SK-N-SH treated with all-trans-retinoic acid at 6 μM for 48 hours (cell line): ENCODE data around the gene LAPTM5.

ENCODE experiments used
- ESRRG ChIP-seq: fragments of 250-450 bp; sonication (Bioruptor Pico); IDR thresholded peaks from 2 replicates; pipeline ENCODE4 v1.6.1; 2021; ENCODE audit warnings: mild to moderate bottlenecking
- ISL1 ChIP-seq: fragments of 250-450 bp; sonication (Bioruptor Pico); IDR thresholded peaks from 2 replicates; pipeline ENCODE4 v2.1.2; 2022; ENCODE audit warnings: mild to moderate bottlenecking, moderate library complexity
- PPARA ChIP-seq: fragments of 250-450 bp; sonication (Bioruptor Pico); IDR thresholded peaks from 2 replicates; pipeline ENCODE4 v1.5.0; 2020; ENCODE audit warnings: mild to moderate bottlenecking, borderline replicate concordance
- RARB ChIP-seq: fragments of 250-450 bp; sonication (Bioruptor Pico); IDR thresholded peaks from 2 replicates; pipeline ENCODE4 v1.8.0; 2021; ENCODE audit warnings: mild to moderate bottlenecking, moderate library complexity
- TCF4 ChIP-seq: fragments of 250-450 bp; sonication (Bioruptor Pico); IDR thresholded peaks from 2 replicates; pipeline ENCODE4 v1.8.0; 2021; ENCODE audit warnings: mild to moderate bottlenecking, moderate library complexity, borderline replicate concordance
- TOX ChIP-seq: fragments of 250-450 bp; sonication (Bioruptor Pico); IDR thresholded peaks from 2 replicates; pipeline ENCODE4 v1.8.0; 2021; ENCODE audit warnings: mild to moderate bottlenecking, moderate library complexity, borderline replicate concordance
- ZC3H10 ChIP-seq: fragments of 250-450 bp; sonication (Bioruptor Pico); IDR thresholded peaks from 2 replicates; pipeline ENCODE4 v1.5.1; 2021; ENCODE audit warnings: mild to moderate bottlenecking, moderate library complexity
- ZFP3 ChIP-seq: fragments of 250-450 bp; sonication (Bioruptor Pico); IDR thresholded peaks from 2 replicates; pipeline ENCODE4 v1.5.0; 2020; ENCODE audit warnings: mild to moderate bottlenecking, moderate library complexity
- ZNF565 ChIP-seq: fragments of 450-650 bp; formaldehyde crosslinking; conservative IDR thresholded peaks from 2 replicates; pipeline ENCODE4 v1.5.0; 2020; ENCODE audit warnings: low read depth, mild to moderate bottlenecking, moderate library complexity
- TF ChIP-seq, protein P1 (sequence below): fragments of 250-450 bp; sonication (Bioruptor Pico); IDR thresholded peaks from 2 replicates; pipeline ENCODE4 v1.5.1; 2021; ENCODE audit warnings: mild to moderate bottlenecking, moderate library complexity

DNA sequence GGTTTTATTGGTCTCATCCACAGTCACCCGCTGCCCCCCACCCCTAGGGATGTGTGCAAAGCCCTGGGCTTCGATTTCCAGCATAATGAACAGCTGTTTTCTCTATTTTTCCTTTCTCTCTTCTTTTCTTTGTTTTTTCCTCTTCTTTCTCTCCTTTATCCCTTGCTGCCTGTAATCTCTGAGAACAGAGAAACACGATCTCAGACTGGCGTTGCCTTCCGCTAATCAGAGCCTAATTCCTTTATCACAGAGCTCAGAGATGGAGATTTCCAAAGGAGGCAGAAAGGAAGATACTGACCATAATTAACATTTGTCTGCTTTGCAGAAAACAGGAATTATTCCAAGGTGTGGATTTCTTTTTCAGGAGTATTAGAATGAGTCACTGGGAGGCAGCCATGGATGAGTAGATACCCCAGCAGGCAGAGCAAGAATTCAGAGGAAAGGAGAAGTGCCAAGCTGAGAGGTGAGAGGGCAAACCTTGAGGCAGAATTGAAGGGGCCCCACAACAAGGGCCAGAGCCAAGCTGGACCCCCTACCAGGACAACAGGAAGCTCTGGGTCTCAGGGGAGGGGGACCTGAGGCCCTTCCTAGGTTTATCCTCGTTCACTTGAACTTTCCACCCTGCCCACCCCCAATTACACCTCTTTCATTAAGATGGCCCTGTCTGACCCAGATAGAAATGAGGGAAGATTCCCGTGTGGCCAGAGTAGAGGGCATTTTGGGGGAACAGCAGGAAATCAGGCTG, 67.5 kb downstream of the LAPTM5 start:
- TF ChIP-seq TCF4 (no peak), ESRRG (no peak), RARB (CRISPR knock-in tag) (no peak), ZFP3 (CRISPR knock-in tag) (no peak), ZNF565 (CRISPR knock-in tag) (no peak), ISL1 (CRISPR knock-in tag) (no peak), PPARA (CRISPR knock-in tag) (no peak), TOX (no peak), ZC3H10 (CRISPR knock-in tag) (no peak)
- TF ChIP-seq, protein P1, sequence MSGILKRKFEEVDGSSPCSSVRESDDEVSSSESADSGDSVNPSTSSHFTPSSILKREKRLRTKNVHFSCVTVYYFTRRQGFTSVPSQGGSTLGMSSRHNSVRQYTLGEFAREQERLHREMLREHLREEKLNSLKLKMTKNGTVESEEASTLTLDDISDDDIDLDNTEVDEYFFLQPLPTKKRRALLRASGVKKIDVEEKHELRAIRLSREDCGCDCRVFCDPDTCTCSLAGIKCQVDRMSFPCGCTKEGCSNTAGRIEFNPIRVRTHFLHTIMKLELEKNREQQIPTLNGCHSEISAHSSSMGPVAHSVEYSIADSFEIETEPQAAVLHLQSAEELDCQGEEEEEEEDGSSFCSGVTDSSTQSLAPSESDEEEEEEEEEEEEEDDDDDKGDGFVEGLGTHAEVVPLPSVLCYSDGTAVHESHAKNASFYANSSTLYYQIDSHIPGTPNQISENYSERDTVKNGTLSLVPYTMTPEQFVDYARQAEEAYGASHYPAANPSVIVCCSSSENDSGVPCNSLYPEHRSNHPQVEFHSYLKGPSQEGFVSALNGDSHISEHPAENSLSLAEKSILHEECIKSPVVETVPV = no peak
